A549 (cell line): ENCODE data around the gene MRPS16. TPM values are rescaled to one million over a fixed set of nuclear protein-coding genes. Genes with fewer than 3 reads are reported as not detected.

ENCODE experiments used
- ATAC-seq, 2 experiments: fragments of 200-7000 bp in 1 of 2; fragments of >200 bp in 1 of 2; cut with Nextera tagmentation in 1 of 2; cut with Tn5 transposase in 1 of 2; 3 replicates each; pipeline versions ENCODE4 v1.8.0 to v1.9.1; 2018 to 2020; ENCODE audit warnings: mild to moderate bottlenecking in 1 of 2, moderate library complexity in 1 of 2
- CTCF ChIA-PET: fragments of 300-600 bp; sonication (Branson Sonifier 250); formaldehyde crosslinking; extraction: SDS; loops from one replicate; lab custom pipeline; 2021; ENCODE audit warnings: antibody characterized with exemption, inconsistent platforms; lab: Yijun Ruan, JAX
- POLR2A ChIA-PET: fragments of 350-600 bp; formaldehyde crosslinking; extraction: SDS; loops from one replicate; lab custom pipeline; 2021; ENCODE audit warnings: antibody characterized with exemption, inconsistent platforms; lab: Yijun Ruan, JAX
- DNase-seq, 2 experiments: peaks; one replicate each; pipeline versions ENCODE4 v3.0.0 to v3.0.0-alpha.2; 2011 to 2016; ENCODE audit warnings: low read depth in 1 of 2, low spot score in 1 of 2
- FAIRE-seq: peaks from 2 replicates; lab custom pipeline; 2011; peaks lifted over from hg19 to GRCh38; lab: Jason Lieb, UNC
- H3K27ac ChIP-seq, 2 experiments: fragments of >200 bp; sonication (Bioruptor Twin); formaldehyde crosslinking; 3 replicates each; pipeline ENCODE4 v1.5.1; 2016 to 2017
- H3K4me1 ChIP-seq: fragments of >200 bp; sonication (Bioruptor Twin); formaldehyde crosslinking; 3 replicates; pipeline ENCODE4 v1.6.1; 2016
- H3K4me2 ChIP-seq: fragments of >200 bp; sonication (Bioruptor Twin); formaldehyde crosslinking; 3 replicates; pipeline ENCODE4 v1.6.1; 2016
- H3K4me3 ChIP-seq: fragments of >200 bp; sonication (Bioruptor Twin); formaldehyde crosslinking; 3 replicates; pipeline ENCODE4 v1.5.1; 2016
- H3K9me3 ChIP-seq: fragments of >200 bp; sonication (Bioruptor Twin); formaldehyde crosslinking; 3 replicates; pipeline ENCODE4 v1.6.1; 2016
- ATOH8 ChIP-seq: fragments of 250-450 bp; sonication (Bioruptor Pico); IDR thresholded peaks from 2 replicates; pipeline ENCODE4 v1.5.0; 2020; ENCODE audit warnings: low read depth, mild to moderate bottlenecking, moderate library complexity
- BCL3 ChIP-seq: fragments of >200 bp; sonication (Bioruptor Twin); formaldehyde crosslinking; IDR thresholded peaks from 3 replicates; pipeline ENCODE4 v1.6.1; 2016
- CBX8 ChIP-seq: fragments of 200-600 bp; sonication (generic); IDR thresholded peaks from 2 replicates; pipeline ENCODE4 v1.6.1; 2016
- CHD2 ChIP-seq: fragments of 150-350 bp; IDR thresholded peaks from 2 replicates; pipeline ENCODE4 v1.6.1; 2014; ENCODE audit warnings: low read length; ENCODE audit not compliant: partially characterized antibody
- EHMT2 ChIP-seq: fragments of 200-600 bp; sonication (generic); IDR thresholded peaks from 2 replicates; pipeline ENCODE4 v1.6.1; 2016; ENCODE audit warnings: antibody characterized with exemption, low read depth, mild to moderate bottlenecking, moderate library complexity
- ELK1 ChIP-seq: fragments of 150-350 bp; IDR thresholded peaks from 2 replicates; pipeline ENCODE4 v1.6.1; 2014; ENCODE audit warnings: low read depth, mild to moderate bottlenecking, low read length
- EP300 ChIP-seq, 2 experiments: fragments of >200 bp; sonication (Bioruptor Twin); formaldehyde crosslinking; IDR thresholded peaks; 2 replicates in 1 of 2; 3 replicates in 1 of 2; pipeline ENCODE4 v1.6.1; 2016 to 2017
- ESRRA ChIP-seq: fragments of 150-350 bp; IDR thresholded peaks from 2 replicates; pipeline ENCODE4 v1.6.1; 2014; ENCODE audit warnings: mild to moderate bottlenecking, low read length, borderline replicate concordance
- FOSB ChIP-seq: fragments of 250-450 bp; sonication (Bioruptor Pico); IDR thresholded peaks from 2 replicates; pipeline ENCODE4 v1.5.0; 2020; ENCODE audit warnings: mild to moderate bottlenecking, moderate library complexity
- HDAC2 ChIP-seq: fragments of 200-600 bp; sonication (generic); IDR thresholded peaks from 2 replicates; pipeline ENCODE4 v1.6.1; 2016
- HES2 ChIP-seq: fragments of >200 bp; sonication (Bioruptor Twin); formaldehyde crosslinking; IDR thresholded peaks from 2 replicates; pipeline ENCODE4 v1.6.1; 2016
- HOXB13 ChIP-seq: fragments of 250-450 bp; sonication (Bioruptor Pico); IDR thresholded peaks from 2 replicates; pipeline ENCODE4 v1.5.0; 2020; ENCODE audit warnings: low read depth, mild to moderate bottlenecking, moderate library complexity
- MAFK ChIP-seq: fragments of 450-650 bp; IDR thresholded peaks from 2 replicates; pipeline ENCODE4 v1.6.1; 2014; ENCODE audit not compliant: partially characterized antibody
- MYC ChIP-seq: IDR thresholded peaks from 2 replicates; pipeline ENCODE4 v1.6.1; 2012; ENCODE audit warnings: mild to moderate bottlenecking, inconsistent platforms, low read length, improper control_type of control experiment, borderline replicate concordance
- NFE2L2 ChIP-seq: fragments of 150-350 bp; conservative IDR thresholded peaks from 2 replicates; pipeline ENCODE4 v1.6.1; 2014; ENCODE audit warnings: low read length
- NR3C1 ChIP-seq: fragments of >200 bp; sonication (Bioruptor Twin); formaldehyde crosslinking; IDR thresholded peaks from 3 replicates; pipeline ENCODE4 v1.6.1; 2017
- PHF8 ChIP-seq: fragments of 200-600 bp; sonication (generic); IDR thresholded peaks from 2 replicates; pipeline ENCODE4 v1.6.1; 2016; ENCODE audit warnings: low read depth, mild to moderate bottlenecking, antibody characterized with exemption, moderate library complexity, borderline replicate concordance
- RCOR1 ChIP-seq: fragments of 150-350 bp; IDR thresholded peaks from 2 replicates; pipeline ENCODE4 v1.6.1; 2014; ENCODE audit warnings: antibody characterized with exemption, low read length, low read depth
- RFX5 ChIP-seq: fragments of 450-650 bp; IDR thresholded peaks from 2 replicates; pipeline ENCODE4 v1.7.1; 2014; ENCODE audit warnings: antibody characterized with exemption, mild to moderate bottlenecking, moderate library complexity
- TFCP2L1 ChIP-seq: fragments of 250-450 bp; sonication (Bioruptor Pico); IDR thresholded peaks from 2 replicates; pipeline ENCODE4 v1.5.0; 2021; ENCODE audit warnings: mild to moderate bottlenecking
- USF2 ChIP-seq: fragments of 450-650 bp; IDR thresholded peaks from 2 replicates; pipeline ENCODE4 v1.6.1; 2014; ENCODE audit warnings: antibody characterized with exemption
- ZC3H11A ChIP-seq: fragments of 450-650 bp; IDR thresholded peaks from 2 replicates; pipeline ENCODE4 v1.6.1; 2014; ENCODE audit warnings: antibody characterized with exemption, mild to moderate bottlenecking
- WGBS: methylation state at CpG from one replicate; pipeline ENCODE4 v1.1.6; 2017; ENCODE audit errors: missing lambda C conversion rate; 5-methylcytosine and 5-hydroxymethylcytosine counted together
- polyA plus RNA-seq, 4 experiments: library from polyadenylated mRNA; depleted of rRNA in 3 of 4; stranded (reverse); fragments of >200 nt; fragmentation: RNase III in 1 of 4; extraction: RNeasy Plus Mini Kit Qiagen cat#74134 plus additional on column Dnase treatment in 1 of 4; gene quantifications; 2 replicates in 3 of 4; 3 replicates in 1 of 4; pipeline ENCODE4 v1.2.3, GENCODE V29; 2011 to 2017

The MRPS16 gene
- polyA plus RNA-seq, 2 of the 4 experiments (the other 2 are of a cell fraction) = 132 to 160 TPM

GRCh38 chr10:73239908-73240307 lies 12.5 kb downstream of the MRPS16 start (continued):
- no peak for TF ChIP-seq HDAC2
- TF ChIP-seq FOSB (CRISPR knock-in tag) = no peak
- no peak for TF ChIP-seq MYC
- TF ChIP-seq ELK1 = no peak
- TF ChIP-seq ESRRA = no peak
- TF ChIP-seq EHMT2 = no peak

GRCh38 chr10:73238990-73239566 lies 13.4 kb downstream of the MRPS16 start:
- TF ChIP-seq RFX5 (no peak), MAFK (no peak)
- no peak for FAIRE-seq
- no peak overlapping the region for H3K4me3 ChIP-seq
- POLR2A ChIA-PET = no interaction called here
- no peak overlapping the region for H3K27ac ChIP-seq
- CTCF ChIA-PET = no interaction called here
- H3K4me2 ChIP-seq = no peak overlapping the region
- H3K9me3 ChIP-seq = no peaks in the 10 kb centered on the region
- 90% methylated on average over 5 of the region's 5 CpGs for WGBS
- no peak for ATAC-seq
- H3K4me1 ChIP-seq = peaks cover 2% of the 10 kb centered on the region; the same call in 2 of the 3 replicates
- no peak for DNase-seq

- Histone ChIP-seq H3K4me2 (no peak overlapping the region), H3K9me3 (no peaks in the 10 kb centered on the region), H3K4me3 (no peak overlapping the region)
- WGBS = 93% methylated on average over 7 of the region's 7 CpGs
- DNase-seq (no peak), ATAC-seq (no peak)
- POLR2A ChIA-PET = interaction anchor here (2.2 kb wide), 1 partner anchor 12 kb away, joined by 15 read pairs; the partner anchor contains the start of gene DNAJC9
- CTCF ChIA-PET = interaction anchor here (2.5 kb wide), 1 partner anchor 16 kb away, joined by 7 read pairs; no protein-coding TSS in a partner anchor
- TF ChIP-seq CBX8 (no peak), ZC3H11A (no peak), HDAC2 (no peak), TFCP2L1 (no peak), PHF8 (no peak), CHD2 (no peak), USF2 (no peak), RCOR1 (no peak), HES2 (no peak), NFE2L2 (no peak), NR3C1 (no peak), BCL3 (no peak), EP300 (IDR thresholded peaks at IDR 0.05) (no peak), HOXB13 (CRISPR knock-in tag) (no peak), ATOH8 (CRISPR knock-in tag) (no peak)
- TF ChIP-seq, all 56 proteins: peak for 0
- no peak for FAIRE-seq
- Histone ChIP-seq H3K27ac (no peak overlapping the region), H3K4me1 (no peaks in the 10 kb centered on the region)
Measured at GRCh38 chr10:73234695-73235094, 17.7 kb downstream of the MRPS16 start.
